ENCODE results near the gene CUBN.

The CUBN gene

GRCh38 chr10:17047908-17048307 lies 81.7 kb downstream of the CUBN start:
- Histone ChIP-seq H3K4me3 (ENCODE audit: low read depth, low read length) (no peak overlapping the region), H2AFZ (no peak overlapping the region), H3K27me3 (ENCODE audit: control insufficient read depth, insufficient read depth, low read length) (no peaks in the 10 kb centered on the region), H3K36me3 (ENCODE audit: control insufficient read depth, insufficient read depth, low read length) (no peaks in the 10 kb centered on the region), H3K79me2 (no peaks in the 10 kb centered on the region), H3K9ac (no peak overlapping the region), H3K4me2 (ENCODE audit: low read length) (no peak overlapping the region), H3K4me1 (no peaks in the 10 kb centered on the region), H3K9me3 (ENCODE audit: control insufficient read depth, low read length) (no peaks in the 10 kb centered on the region), H3K27ac (no peak overlapping the region)
- TF ChIP-seq CTCF (IDR thresholded peaks at IDR 0.05) = no peak

GRCh38 chr10:17046989-17047388 lies 82.6 kb downstream of the CUBN start:
- Histone ChIP-seq H3K9me3 (ENCODE audit: control insufficient read depth, low read length) (no peaks in the 10 kb centered on the region), H3K36me3 (ENCODE audit: control insufficient read depth, insufficient read depth, low read length) (no peaks in the 10 kb centered on the region), H2AFZ (no peak overlapping the region), H3K27ac (no peak overlapping the region), H3K4me3 (ENCODE audit: low read depth, low read length) (no peak overlapping the region), H3K4me2 (ENCODE audit: low read length) (no peak overlapping the region), H3K79me2 (no peaks in the 10 kb centered on the region), H3K27me3 (ENCODE audit: control insufficient read depth, insufficient read depth, low read length) (no peaks in the 10 kb centered on the region), H3K9ac (no peak overlapping the region), H3K4me1 (no peaks in the 10 kb centered on the region)
- no peak for TF ChIP-seq CTCF (IDR thresholded peaks at IDR 0.05)

GRCh38 chr10:17043586-17043985 lies 86.0 kb downstream of the CUBN start:
- H3K27ac ChIP-seq = no peak overlapping the region
- TF ChIP-seq CTCF (IDR thresholded peaks at IDR 0.05) = no peak
- no peaks in the 10 kb centered on the region for H3K4me1 ChIP-seq
- no peaks in the 10 kb centered on the region for H3K9me3 ChIP-seq (ENCODE audit: control insufficient read depth, low read length)
- no peak overlapping the region for H3K4me2 ChIP-seq (ENCODE audit: low read length)
- no peaks in the 10 kb centered on the region for H3K79me2 ChIP-seq
- H3K9ac ChIP-seq = no peak overlapping the region
- no peaks in the 10 kb centered on the region for H3K27me3 ChIP-seq (ENCODE audit: control insufficient read depth, insufficient read depth, low read length)
- H3K36me3 ChIP-seq (ENCODE audit: control insufficient read depth, insufficient read depth, low read length) = no peaks in the 10 kb centered on the region
- no peak overlapping the region for H2AFZ ChIP-seq
- H3K4me3 ChIP-seq (ENCODE audit: low read depth, low read length) = no peak overlapping the region

GRCh38 chr10:17041626-17042520 lies 87.7 kb downstream of the CUBN start:
- Histone ChIP-seq H2AFZ (no peak overlapping the region), H3K9me3 (ENCODE audit: control insufficient read depth, low read length) (no peaks in the 10 kb centered on the region), H3K79me2 (no peaks in the 10 kb centered on the region), H3K36me3 (ENCODE audit: control insufficient read depth, insufficient read depth, low read length) (no peaks in the 10 kb centered on the region), H3K27me3 (ENCODE audit: control insufficient read depth, insufficient read depth, low read length) (no peaks in the 10 kb centered on the region), H3K4me3 (ENCODE audit: low read depth, low read length) (no peak overlapping the region), H3K4me1 (no peaks in the 10 kb centered on the region), H3K9ac (no peak overlapping the region), H3K4me2 (ENCODE audit: low read length) (no peak overlapping the region), H3K27ac (no peak overlapping the region)
- TF ChIP-seq CTCF (IDR thresholded peaks at IDR 0.05) = no peak

GRCh38 chr10:17038627-17039026 lies 91.0 kb downstream of the CUBN start:
- Histone ChIP-seq H3K4me2 (ENCODE audit: low read length) (no peak overlapping the region), H3K27me3 (ENCODE audit: control insufficient read depth, insufficient read depth, low read length) (no peaks in the 10 kb centered on the region), H3K4me1 (no peaks in the 10 kb centered on the region), H3K4me3 (ENCODE audit: low read depth, low read length) (no peak overlapping the region), H3K36me3 (ENCODE audit: control insufficient read depth, insufficient read depth, low read length) (no peaks in the 10 kb centered on the region), H2AFZ (no peak overlapping the region), H3K27ac (no peak overlapping the region), H3K79me2 (no peaks in the 10 kb centered on the region), H3K9ac (no peak overlapping the region), H3K9me3 (ENCODE audit: control insufficient read depth, low read length) (no peaks in the 10 kb centered on the region)
- TF ChIP-seq CTCF (IDR thresholded peaks at IDR 0.05) = no peak

Data from parathyroid adenoma (tissue), 2 donors.